Left renal cortex interstitium (tissue), 4 donors: ENCODE measurements around the gene RPS29. TPM values are rescaled to one million over a fixed set of nuclear protein-coding genes. Genes with fewer than 3 reads are reported as not detected.

ENCODE experiments used
- DNase-seq, 4 donors: peaks; one replicate each; pipeline ENCODE4 v3.0.0-alpha.2; 2013; ENCODE audit warnings: low read depth in 4 of 4, low spot score in 2 of 4, missing footprints in 1 of 4
- polyA plus RNA-seq, 4 donors: library from polyadenylated mRNA; unstranded; fragments of 120-200 nt; gene quantifications; one replicate each; pipeline ENCODE4 v1.2.1, GENCODE V29; 2013; ENCODE audit not compliant: insufficient read length in 4 of 4

The RPS29 gene
- polyA plus RNA-seq, 4 donors, result 1,301 to 2,136 (median 1,626) TPM

DNA sequence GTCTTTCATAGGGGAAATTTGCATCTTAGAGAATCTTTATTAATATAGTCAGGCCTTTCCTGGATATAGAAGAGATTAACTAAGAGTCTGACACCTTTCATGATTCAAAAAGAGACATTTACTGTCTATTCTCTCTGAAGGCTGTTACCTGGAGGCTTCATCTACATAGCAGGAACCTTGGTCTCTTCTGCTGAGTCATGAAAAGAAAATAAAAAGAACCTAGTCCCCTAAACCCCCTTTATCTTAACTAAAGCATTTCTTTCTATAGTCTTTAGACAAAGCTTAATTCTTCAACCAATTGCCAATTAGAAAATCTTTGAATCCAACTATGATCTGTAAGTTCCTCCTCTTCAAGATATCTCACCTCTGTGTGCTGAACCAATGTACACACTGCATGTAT, 33.1 kb downstream of the RPS29 start:
- no peak for DNase-seq

- DNase-seq, result no peak
These were observed 34.6 kb downstream of the RPS29 start for GRCh38 chr14:49551569-49551968.

- DNase-seq, result no peak
These were observed 35.6 kb downstream of the RPS29 start for GRCh38 chr14:49550286-49551184.

GRCh38 chr14:49549881-49550280, 36.3 kb downstream of the RPS29 start:
- no peak for DNase-seq

DNA sequence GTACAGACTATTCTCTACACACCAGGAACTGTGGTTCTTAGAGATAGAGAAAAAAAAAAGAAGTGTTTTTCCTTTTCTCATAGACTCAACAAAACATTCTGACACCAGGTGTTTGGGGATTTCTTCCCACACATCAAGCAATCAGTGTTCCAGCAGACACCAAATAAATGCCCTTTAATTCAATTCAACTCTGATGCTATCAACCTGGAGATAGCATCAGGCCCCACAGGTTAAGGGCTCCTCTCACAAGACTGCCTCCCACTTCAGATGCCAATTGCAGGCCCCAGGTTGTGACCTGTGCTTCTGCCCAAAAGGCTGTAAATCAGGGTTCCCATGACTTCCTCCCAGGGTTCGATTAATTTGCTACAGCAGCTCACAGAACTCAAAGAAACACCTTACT, 36.7 kb downstream of the RPS29 start:
- DNase-seq, result no peak

- no peak for DNase-seq
These were observed 39.4 kb downstream of the RPS29 start for GRCh38 chr14:49546766-49547165.

- no peak for DNase-seq
These were observed 40.5 kb downstream of the RPS29 start for GRCh38 chr14:49545716-49546115.

GRCh38 chr14:49545071-49545470, 41.1 kb downstream of the RPS29 start:
- no peak for DNase-seq

DNA sequence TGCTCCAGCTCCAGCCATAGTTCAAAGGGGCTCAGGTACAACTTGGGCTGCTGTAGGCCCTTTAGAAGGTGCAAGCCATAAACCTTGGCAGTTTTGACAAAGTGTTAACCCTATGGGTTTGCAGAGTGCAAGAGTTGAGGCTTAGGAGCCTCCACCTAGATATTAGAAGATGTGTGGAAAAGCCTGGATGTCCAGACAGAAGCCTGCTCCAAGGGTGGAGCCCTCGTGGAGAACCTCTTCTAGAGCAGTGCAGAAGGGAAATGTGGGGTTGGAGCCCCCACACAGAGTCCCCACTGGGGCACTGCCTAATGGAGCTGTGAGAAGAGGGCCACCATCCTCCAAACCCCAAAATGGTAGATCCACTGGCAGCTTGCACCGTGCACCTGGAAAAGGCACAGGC, 45.1 kb downstream of the RPS29 start:
- no peak for DNase-seq

GRCh38 chr14:49538852-49539251, 47.3 kb downstream of the RPS29 start:
- no peak for DNase-seq

Other genes with a start within 250 kb of the RPS29 start
- gene LRR1, start 12.6 kb upstream of the RPS29 start, polyA plus RNA-seq, result 10 to 100 TPM; 10.2 to 14.2 (median 12.1) TPM
- 100 to 1,000 TPM; 142 to 223 (median 205) TPM for gene RPL36AL, start 34.2 kb upstream of the RPS29 start, polyA plus RNA-seq
- 10 to 100 TPM; 10.6 to 25.2 (median 20.3) TPM for gene MGAT2, start 34.4 kb upstream of the RPS29 start, polyA plus RNA-seq
- 10 to 100 TPM; 15.5 to 19.1 (median 17.3) TPM for gene DNAAF2, start 48.9 kb upstream of the RPS29 start, polyA plus RNA-seq
- gene POLE2, start 101.8 kb upstream of the RPS29 start, polyA plus RNA-seq, result 10 to 100 TPM; 12.5 to 31.9 (median 19.0) TPM
- 1 to 10 TPM; 4.9 to 8.2 (median 6.1) TPM for gene KLHDC1, start 106.7 kb upstream of the RPS29 start, polyA plus RNA-seq
- gene KLHDC2, start 181.8 kb upstream of the RPS29 start, polyA plus RNA-seq, result 100 to 1,000 TPM; 135 to 180 (median 160) TPM